ENCODE data around the gene ATP11C.
"Not testable (repeated sequence)": the region's sequence is repeated elsewhere in the genome, so short reads cannot be mapped to it uniquely, and the experiment has no call there.

ATP11C gene

GRCh38 chrX:139924069-139924695, 8.7 kb downstream of the ATP11C start:
- DNase-seq (ENCODE audit: low spot score) = no peak

DNA sequence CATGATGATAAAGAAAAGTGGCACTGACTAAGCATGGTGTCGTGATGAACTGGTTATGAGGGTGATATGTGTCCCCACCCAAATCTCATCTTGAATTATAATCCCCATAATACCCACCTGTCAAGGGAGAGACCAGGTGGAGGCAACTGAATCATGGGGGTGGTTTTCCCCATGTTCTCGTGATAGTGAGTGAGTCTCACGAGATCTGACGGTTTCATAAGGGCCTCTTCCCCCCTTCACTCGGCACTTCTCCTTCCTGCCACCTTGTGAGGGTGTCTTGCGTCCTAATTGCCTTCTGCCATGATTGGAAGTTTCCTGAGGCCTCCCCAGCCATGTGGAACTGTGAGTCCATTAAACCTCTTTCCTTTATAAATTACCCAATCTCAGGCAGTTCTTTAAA, 11.7 kb downstream of the ATP11C start:
- not testable (repeated sequence) for DNase-seq (ENCODE audit: low spot score)

GRCh38 chrX:139920316-139920715, 12.5 kb downstream of the ATP11C start:
- no peak for DNase-seq (ENCODE audit: low spot score)

- no peak for DNase-seq (ENCODE audit: low spot score)
Measured at GRCh38 chrX:139914421-139914820, 18.4 kb downstream of the ATP11C start.

- no peak for DNase-seq (ENCODE audit: low spot score)
Measured at GRCh38 chrX:139909712-139910111, 23.1 kb downstream of the ATP11C start.

DNA sequence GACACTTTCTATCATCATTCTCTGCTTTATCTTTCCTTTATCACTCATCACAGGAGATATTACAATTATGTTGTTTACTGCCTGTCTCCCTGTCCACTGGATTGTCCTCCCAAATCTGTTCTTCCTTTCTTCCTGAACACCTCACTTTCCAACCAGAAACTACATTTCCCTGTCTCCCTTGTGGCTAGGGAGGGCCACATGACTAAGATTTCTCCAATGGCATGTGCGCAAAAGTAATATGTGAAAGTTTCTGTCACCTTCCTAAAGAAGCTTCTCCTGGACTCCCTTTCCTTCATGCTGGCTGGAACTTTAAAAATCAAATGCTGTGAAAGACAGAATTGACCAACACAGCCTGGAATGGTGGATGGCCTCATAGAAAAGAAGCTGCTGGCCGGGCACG, 25.8 kb downstream of the ATP11C start:
- no peak for DNase-seq (ENCODE audit: low spot score)

- no peak for DNase-seq (ENCODE audit: low spot score)
Measured at GRCh38 chrX:139905743-139906142, 27.1 kb downstream of the ATP11C start.

DNA sequence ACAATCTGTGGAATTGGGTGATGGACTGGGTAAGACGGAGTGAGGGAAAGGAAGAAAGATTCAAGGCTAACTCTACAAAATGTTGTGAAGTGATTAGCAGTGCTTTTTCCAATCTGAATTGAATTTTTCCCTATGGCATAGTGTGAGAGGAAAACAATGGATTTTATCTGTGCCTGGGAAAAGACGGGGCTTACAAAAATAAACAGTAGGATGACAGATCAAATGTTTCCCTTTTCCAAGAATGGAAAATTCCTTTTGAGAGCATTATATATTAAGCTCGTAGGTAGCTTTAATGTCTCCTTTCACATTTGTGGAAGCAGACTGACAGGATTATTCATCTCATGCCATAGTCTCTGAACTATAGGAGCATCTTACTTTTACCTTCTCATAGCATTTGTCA, 27.8 kb downstream of the ATP11C start:
- no peak for DNase-seq (ENCODE audit: low spot score)

DNA sequence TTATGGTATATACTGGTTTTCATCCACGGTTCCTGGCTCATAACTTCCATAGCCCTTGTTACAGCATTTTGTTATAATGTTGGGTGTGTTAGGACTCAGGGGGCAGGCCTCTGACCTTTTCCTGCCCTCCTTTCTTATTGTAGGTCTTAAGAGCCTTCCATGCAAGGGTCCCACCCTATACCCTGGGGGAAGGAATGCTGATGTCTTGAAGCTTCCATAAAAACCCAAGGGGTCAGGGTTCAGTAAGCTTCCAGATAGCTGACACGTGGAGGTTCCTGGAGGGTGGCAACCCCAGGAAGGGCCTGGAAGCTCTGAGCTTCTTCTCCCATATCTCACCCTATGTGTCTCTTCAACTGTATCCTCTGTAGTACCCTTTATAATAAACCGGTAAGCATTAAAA, 29.6 kb downstream of the ATP11C start:
- DNase-seq (ENCODE audit: low spot score) = no peak

- DNase-seq (ENCODE audit: low spot score) = no peak
Measured at GRCh38 chrX:139902559-139902958, 30.3 kb downstream of the ATP11C start.

GRCh38 chrX:139898334-139898733, 34.5 kb downstream of the ATP11C start:
- DNase-seq (ENCODE audit: low spot score) = no peak

- no peak for DNase-seq (ENCODE audit: low spot score)
Measured at GRCh38 chrX:139892512-139892911, 40.3 kb downstream of the ATP11C start.

- peak; percentile 48 for DNase-seq (ENCODE audit: low spot score)
Measured at GRCh38 chrX:139890991-139891700, 41.7 kb downstream of the ATP11C start.

DNA sequence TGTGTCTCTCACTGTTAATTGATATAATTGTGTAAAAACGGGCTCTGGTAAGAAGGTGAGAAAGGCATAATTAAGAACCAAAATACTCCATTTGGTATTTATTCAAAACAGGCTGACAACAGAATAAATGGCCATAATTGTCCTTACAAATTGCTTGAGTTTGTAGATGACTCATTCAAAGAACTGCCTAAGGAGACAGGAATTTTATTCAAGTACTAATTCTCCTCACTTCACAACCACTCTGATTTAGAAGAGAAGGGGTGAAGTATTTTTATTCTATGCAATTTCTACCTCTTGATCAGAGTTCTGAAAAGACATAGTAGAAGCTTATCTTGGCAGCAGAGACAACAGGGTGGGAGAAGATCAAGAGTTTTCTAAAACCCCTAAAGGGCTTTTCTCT, 43.1 kb downstream of the ATP11C start:
- peak; percentile 8 for DNase-seq (ENCODE audit: low spot score)

- no peak for DNase-seq (ENCODE audit: low spot score)
Measured at GRCh38 chrX:139883984-139884383, 48.9 kb downstream of the ATP11C start.

DNA sequence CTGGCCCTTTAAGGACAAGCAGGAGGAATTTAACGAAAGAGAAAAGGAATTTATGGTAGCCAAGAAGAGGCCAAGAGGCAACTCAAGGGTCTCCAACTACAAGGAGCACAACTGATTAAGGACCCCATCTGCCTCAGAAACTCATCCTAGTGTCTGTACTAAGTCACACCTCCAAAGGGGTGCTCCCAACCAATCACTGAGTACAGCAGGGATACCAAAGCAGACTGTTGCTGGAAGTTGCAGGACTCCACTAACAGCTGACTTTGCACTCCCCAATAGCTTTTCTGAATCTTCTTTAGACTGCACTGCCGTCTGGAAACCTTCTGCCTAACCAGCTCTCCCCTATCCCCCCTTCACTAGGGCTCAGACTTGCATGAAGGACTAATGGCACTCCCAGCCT, 50.6 kb downstream of the ATP11C start:
- DNase-seq (ENCODE audit: low spot score) = no peak

DNA sequence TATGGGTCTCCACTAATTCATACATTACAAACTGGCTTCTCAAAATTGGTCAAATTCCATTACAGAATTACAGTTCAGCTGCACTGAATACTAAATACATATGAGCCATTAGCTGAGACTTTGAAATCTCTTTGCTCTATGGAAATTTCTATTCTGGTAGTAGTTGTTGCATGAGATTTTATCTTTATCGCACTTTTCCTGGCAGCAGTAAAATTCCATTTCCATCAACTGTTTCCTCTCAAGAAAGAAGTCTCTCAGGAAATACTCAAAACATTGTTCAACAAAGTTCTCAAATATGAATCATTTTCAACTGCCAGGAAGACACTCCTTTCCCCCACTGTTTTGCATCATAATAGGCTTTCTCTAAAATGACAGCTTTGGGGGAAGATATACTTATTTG, 51.3 kb downstream of the ATP11C start:
- no peak for DNase-seq (ENCODE audit: low spot score)

GRCh38 chrX:139881130-139881529, 51.7 kb downstream of the ATP11C start:
- DNase-seq (ENCODE audit: low spot score) = no peak

- no peak for DNase-seq (ENCODE audit: low spot score)
Measured at GRCh38 chrX:139877710-139878414, 55.0 kb downstream of the ATP11C start.

DNA sequence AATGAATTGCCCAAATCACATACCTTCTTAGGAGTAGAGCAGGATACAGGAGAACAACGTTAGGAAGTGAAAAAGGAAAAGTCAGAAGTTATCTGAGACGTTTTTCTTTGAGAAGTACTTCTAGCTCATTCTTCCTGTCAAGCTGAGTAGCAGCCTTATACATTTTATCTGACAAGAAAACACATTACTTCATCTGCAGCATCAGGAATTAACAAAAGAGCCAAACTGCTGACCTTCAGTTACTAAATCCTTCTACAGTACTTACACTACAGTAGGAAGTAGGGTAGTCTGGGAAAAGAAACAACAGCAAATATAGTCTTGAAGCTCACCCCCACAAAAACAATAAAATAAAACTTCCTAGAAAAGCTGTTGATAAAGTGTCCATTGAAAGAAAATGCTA, 57.0 kb downstream of the ATP11C start:
- DNase-seq (ENCODE audit: low spot score) = no peak

DNA sequence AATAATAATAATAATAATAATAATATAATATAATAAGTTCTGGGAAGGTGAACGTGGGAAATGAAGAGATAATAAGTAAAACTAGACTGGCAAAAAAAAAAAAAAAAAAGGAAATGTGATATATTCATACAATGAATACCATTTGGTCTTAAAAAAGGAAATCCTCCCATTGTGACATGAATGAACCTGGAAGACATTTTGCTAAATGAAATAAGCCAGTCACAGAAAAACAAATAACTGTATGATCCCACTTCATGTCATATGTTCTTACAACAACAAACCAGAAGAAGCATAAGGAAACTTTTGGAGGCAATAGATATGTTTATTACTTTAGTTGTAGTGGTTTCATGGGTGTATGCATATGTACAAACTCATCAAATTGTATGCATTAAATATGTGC, 63.1 kb downstream of the ATP11C start:
- DNase-seq (ENCODE audit: low spot score) = no peak

- no peak for DNase-seq (ENCODE audit: low spot score)
Measured at GRCh38 chrX:139864640-139865039, 68.2 kb downstream of the ATP11C start.

- no peak for DNase-seq (ENCODE audit: low spot score)
Measured at GRCh38 chrX:139862208-139862607, 70.6 kb downstream of the ATP11C start.

Data from RKO (cell line).